T-helper 2 cell treated with Interferon-gamma antibody and Interleukin-4, amounts not matched to agents 5 μg/mL and 100 μg/mL, for 36 hours (primary cell): ENCODE data around the gene COPB2.
"Not testable (repeated sequence)": the region's sequence is repeated elsewhere in the genome, so short reads cannot be mapped to it uniquely, and the experiment has no call there.

Source experiments
- DNase-seq: peaks from one replicate; pipeline ENCODE4 v3.0.0; 2021; ENCODE audit warnings: low spot score
- H3K27ac Mint-ChIP-seq: one replicate; pipeline ENCODE4 v1.8.0; 2021; ENCODE audit warnings: mild to moderate bottlenecking, mixed read lengths
- H3K27me3 Mint-ChIP-seq: one replicate; pipeline ENCODE4 v1.8.0; 2021; ENCODE audit warnings: low read depth, mixed read lengths
- H3K36me3 Mint-ChIP-seq: one replicate; pipeline ENCODE4 v1.8.0; 2021; ENCODE audit warnings: low read depth, mixed read lengths
- H3K4me1 Mint-ChIP-seq: one replicate; pipeline ENCODE4 v1.8.0; 2021; ENCODE audit warnings: low read depth, mixed read lengths
- H3K4me3 Mint-ChIP-seq: one replicate; pipeline ENCODE4 v1.8.0; 2022; ENCODE audit warnings: mild to moderate bottlenecking, moderate library complexity, mixed read lengths
- H3K9me3 Mint-ChIP-seq: one replicate; pipeline ENCODE4 v1.8.0; 2021; ENCODE audit warnings: mixed read lengths

The COPB2 gene

DNA sequence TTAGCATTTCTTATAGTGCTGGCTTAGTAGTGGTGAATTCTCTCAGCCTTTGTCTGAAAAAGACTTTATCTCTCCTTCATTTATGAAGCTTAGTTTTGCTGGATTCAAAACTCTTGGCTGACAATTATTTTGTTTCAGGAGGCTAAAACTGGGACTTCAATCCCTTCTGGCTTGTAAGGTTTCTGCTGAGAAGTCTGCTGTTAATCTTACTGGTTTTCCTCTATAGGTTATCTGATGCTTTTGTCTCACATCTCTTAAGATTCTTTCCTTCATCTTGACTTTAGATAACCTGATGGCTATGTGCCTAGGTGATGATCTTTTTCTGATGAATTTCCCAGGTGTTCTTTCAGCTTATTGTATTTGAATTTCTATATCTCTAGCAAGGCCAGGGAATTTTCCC is 23.4 kb upstream of the COPB2 start:
- peaks cover 19% of the 10 kb centered on the region for H3K9me3 Mint-ChIP-seq
- not testable (repeated sequence) for DNase-seq, H3K4me1 Mint-ChIP-seq

DNA sequence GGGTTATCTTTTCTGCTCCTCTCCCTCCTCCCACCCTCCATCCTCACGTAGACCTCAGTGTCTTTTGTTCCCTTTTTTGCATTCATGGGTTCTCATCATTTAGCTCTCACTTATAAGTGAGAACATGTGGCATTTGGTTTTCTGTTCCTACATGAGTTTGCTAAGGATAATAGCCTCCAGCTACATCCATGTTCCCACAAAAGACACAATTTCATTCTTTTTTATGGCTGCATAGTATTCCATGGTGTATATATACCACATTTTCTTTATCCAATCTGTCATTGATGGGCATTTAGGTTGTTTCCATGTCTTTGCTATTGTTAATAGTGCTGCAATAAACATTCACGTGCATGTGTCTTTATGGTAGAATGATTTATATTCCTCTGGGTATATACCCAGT is 11.7 kb upstream of the COPB2 start:
- not testable (repeated sequence) for H3K4me1 Mint-ChIP-seq, DNase-seq, H3K36me3 Mint-ChIP-seq, H3K4me3 Mint-ChIP-seq, H3K27ac Mint-ChIP-seq, H3K27me3 Mint-ChIP-seq
- peaks cover 33% of the 10 kb centered on the region for H3K9me3 Mint-ChIP-seq

More for the DNA sequence above, 23.4 kb upstream of the COPB2 start:
- H3K4me3 Mint-ChIP-seq, H3K36me3 Mint-ChIP-seq, H3K27me3 Mint-ChIP-seq, H3K27ac Mint-ChIP-seq: not testable (repeated sequence)

DNA sequence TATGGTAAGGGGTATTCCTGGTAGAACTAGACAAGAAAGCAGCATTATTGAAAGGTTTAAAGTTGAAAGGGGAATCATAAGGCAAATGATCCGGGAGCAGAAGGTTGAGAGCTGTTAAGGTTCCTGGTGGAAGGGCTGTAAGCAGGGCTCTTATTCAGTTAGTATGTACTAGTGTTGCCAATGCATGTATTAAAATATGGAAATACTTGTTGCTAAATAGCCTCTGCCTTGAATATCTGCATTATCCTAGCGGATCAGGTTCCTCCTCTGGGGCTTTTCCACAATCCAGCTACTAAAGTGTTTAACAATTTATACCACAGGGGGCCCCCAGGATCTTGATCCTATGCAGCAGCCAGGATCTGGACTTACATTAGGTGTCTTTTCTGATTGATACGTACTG is 7.3 kb upstream of the COPB2 start:
- peaks cover 6% of the 10 kb centered on the region for H3K9me3 Mint-ChIP-seq
- peaks cover 13% of the 10 kb centered on the region for H3K4me1 Mint-ChIP-seq
- DNase-seq, result no peak
- no peak overlapping the region for H3K4me3 Mint-ChIP-seq
- H3K36me3 Mint-ChIP-seq, result no peaks in the 10 kb centered on the region
- H3K27me3 Mint-ChIP-seq, result peaks cover 17% of the 10 kb centered on the region
- H3K27ac Mint-ChIP-seq, result no peak overlapping the region

DNA sequence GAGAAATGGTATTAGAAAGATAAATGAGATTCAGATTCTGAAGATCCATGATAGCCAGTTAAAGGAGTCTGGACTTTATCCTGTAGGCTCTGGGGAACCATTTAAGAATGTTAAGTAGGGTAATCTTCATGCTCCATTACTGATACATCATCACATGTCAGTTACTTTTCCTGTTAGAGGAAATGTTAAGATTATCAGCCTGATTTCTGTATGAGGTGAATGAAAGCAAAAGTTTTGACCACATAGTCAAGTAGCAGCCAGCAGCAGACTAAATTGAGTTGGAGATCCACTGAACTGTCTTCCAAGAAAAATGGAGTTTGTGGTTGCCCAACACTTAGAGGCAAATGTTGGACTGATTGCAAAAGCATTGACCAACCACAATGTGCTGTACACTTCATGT is 4.7 kb upstream of the COPB2 start:
- Mint-ChIP-seq H3K27ac (no peak overlapping the region), H3K36me3 (peaks cover 2% of the 10 kb centered on the region), H3K4me1 (peaks cover 16% of the 10 kb centered on the region), H3K9me3 (no peaks in the 10 kb centered on the region), H3K27me3 (peaks cover 17% of the 10 kb centered on the region), H3K4me3 (no peak overlapping the region)
- DNase-seq, result no peak

DNA sequence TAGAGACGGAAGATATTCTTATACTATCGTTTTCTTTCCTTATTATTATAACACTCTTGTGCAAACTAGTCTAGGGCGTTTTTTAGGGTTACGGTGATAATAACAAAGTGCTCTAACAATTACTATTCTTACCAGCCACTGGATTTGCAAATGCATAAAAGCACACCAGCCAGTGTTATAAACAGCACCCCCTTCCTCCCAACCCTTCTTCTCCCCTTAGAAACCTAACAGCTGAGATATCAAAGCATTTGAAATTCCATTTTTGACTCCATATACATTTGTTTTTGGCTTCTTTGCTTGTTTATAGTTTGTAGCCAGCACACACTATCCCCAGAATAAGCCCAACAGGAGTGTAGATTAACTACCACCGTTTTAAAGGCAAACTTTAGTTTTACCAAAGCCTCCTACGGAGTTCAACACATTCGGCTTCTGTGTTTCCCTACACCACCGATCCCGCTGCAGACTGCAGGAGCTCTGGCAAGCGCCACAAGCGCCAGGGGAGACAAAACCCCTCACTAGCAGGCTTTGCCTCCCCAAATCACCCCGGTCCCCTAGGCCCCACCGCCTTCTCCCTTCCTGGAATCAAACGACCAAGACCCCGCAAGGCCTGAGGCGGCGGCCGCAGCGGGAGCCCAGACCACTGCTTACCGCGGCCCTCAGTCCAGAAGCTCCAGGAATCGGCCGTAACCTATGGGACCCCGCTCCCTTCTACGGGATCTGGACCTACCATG is 461 bp downstream of the COPB2 start:
- Mint-ChIP-seq H3K4me3 (peak overlapping the region; percentile 99), H3K27ac (peak overlapping the region; percentile 98), H3K27me3 (peaks cover 7% of the 10 kb centered on the region), H3K4me1 (peaks cover 37% of the 10 kb centered on the region), H3K36me3 (peaks cover 6% of the 10 kb centered on the region), H3K9me3 (no peaks in the 10 kb centered on the region)
- DNase-seq, result no peak

DNA sequence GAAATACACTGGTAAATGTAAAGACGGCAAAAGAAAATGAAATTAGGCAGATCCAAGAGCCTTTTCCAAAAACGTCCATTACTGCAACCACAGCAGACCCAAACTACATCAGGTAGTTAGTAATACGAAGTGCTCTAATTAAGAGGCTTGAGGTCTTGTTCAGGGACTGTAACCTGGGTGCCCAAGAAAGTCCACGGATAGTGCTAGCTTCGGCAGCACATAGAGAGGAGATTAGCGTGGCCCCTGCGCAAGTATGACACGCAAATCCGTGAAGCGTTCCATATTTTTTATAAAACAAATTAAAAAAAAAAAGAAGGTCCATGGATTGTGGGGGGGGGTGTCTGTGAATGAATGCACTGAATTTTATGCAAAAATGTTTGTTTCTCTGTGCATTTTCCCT is 1.4 kb downstream of the COPB2 start:
- peaks cover 3% of the 10 kb centered on the region for H3K27me3 Mint-ChIP-seq
- no peak for DNase-seq
- H3K4me3 Mint-ChIP-seq, result peak overlapping the region; percentile 69
- H3K9me3 Mint-ChIP-seq, result no peaks in the 10 kb centered on the region
- no peak overlapping the region for H3K27ac Mint-ChIP-seq
- peaks cover 29% of the 10 kb centered on the region for H3K4me1 Mint-ChIP-seq
- H3K36me3 Mint-ChIP-seq, result peaks cover 6% of the 10 kb centered on the region

DNA sequence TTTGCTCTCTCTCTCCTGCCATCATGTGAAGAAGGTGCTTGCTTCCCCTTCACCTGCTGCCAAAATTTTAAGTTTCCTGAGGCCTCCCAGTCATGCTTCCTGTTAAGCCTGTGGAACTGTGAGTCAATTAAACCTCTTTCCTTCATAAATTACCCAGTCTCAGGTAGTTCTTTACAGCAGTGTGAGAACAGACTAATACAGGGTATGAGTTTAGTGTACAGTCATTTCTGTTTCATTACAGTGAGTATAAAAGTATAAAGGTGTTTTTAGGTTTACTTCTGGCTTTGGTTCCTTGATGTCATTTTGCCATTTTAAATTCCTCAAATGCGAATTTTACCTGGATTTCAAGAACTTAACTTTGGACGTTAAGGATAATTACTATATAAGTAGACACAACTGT is 7.2 kb downstream of the COPB2 start:
- not testable (repeated sequence) for H3K4me3 Mint-ChIP-seq, H3K27ac Mint-ChIP-seq, DNase-seq, H3K9me3 Mint-ChIP-seq, H3K27me3 Mint-ChIP-seq
- Mint-ChIP-seq H3K36me3 (peaks cover 34% of the 10 kb centered on the region), H3K4me1 (peaks cover 33% of the 10 kb centered on the region)

DNA sequence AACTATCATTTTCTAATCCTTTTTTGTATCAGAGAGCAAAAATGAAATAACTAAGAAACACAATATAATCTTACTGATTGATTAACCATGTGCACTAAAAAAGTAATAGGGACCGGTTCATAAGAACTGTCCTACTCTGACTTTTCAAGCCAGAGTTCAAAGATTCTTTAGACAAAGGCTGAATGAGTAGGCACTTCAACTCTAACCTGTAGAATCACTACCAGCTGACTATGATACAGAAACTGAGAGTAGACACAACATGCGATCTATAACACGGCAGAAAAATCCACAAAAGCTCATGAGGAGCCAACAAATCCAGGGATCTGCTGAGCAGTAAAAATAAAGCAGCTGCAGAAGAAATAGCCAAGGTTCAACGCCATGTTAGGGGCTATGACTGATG is 8.9 kb downstream of the COPB2 start:
- Mint-ChIP-seq H3K4me1 (peaks cover 21% of the 10 kb centered on the region), H3K27ac (no peak overlapping the region), H3K36me3 (peaks cover 37% of the 10 kb centered on the region), H3K4me3 (no peak overlapping the region), H3K27me3 (no peaks in the 10 kb centered on the region), H3K9me3 (no peaks in the 10 kb centered on the region)
- no peak for DNase-seq

DNA sequence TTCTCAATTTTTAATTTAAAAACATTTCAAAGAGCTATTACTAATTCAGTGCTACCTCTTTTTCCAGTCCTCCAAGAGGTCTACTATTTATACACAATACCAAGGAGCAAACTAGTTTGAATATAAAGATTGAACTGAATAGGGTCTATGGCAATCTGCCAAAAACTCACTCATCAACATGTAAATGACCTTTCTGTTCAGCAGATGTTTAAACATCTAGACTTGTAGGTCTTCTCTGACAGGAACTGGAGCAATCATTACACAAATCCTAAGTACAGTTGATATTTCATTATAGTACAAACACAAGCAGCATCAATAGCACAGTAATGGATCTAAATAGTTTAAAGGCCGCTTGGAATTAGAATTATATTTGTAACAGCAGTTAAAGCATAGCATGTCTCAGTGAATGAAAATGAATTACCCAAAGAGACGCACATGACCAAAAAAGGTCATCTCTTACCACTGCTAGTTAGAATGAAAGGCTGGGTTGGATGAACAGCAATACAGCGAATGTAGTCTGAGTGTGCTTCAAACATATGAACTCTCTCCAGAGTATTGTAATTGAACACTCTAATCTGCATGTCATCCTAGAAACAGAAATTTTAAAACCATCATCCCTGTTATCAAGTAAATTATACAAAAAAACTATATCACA is 10.7 kb downstream of the COPB2 start:
- Mint-ChIP-seq H3K4me3 (no peak overlapping the region), H3K36me3 (peaks cover 53% of the 10 kb centered on the region), H3K27me3 (no peaks in the 10 kb centered on the region), H3K27ac (no peak overlapping the region), H3K4me1 (peaks cover 21% of the 10 kb centered on the region), H3K9me3 (no peaks in the 10 kb centered on the region)
- DNase-seq, result no peak

DNA sequence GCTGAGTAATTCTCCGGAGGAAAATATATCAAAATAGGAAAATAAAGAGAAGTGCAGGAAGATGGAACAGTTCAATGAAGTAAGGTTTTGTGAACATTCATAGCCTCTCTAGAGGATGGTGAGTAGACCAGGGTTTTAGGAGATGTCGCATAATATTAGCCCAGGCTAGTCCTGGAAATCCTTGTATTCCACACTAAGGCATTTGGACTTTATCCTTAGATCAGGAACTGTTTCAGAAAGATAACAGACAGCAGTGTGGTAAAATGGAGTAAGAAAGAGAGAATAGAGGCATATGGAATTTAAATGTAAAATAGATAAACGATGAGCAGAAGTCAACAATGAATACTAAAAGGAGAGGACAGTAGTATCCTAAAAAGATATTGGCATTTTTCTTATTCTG is 12.1 kb downstream of the COPB2 start:
- DNase-seq, result no peak
- Mint-ChIP-seq H3K36me3 (peaks cover 61% of the 10 kb centered on the region), H3K27me3 (no peaks in the 10 kb centered on the region), H3K4me1 (peaks cover 20% of the 10 kb centered on the region), H3K4me3 (no peak overlapping the region), H3K27ac (no peak overlapping the region), H3K9me3 (no peaks in the 10 kb centered on the region)

DNA sequence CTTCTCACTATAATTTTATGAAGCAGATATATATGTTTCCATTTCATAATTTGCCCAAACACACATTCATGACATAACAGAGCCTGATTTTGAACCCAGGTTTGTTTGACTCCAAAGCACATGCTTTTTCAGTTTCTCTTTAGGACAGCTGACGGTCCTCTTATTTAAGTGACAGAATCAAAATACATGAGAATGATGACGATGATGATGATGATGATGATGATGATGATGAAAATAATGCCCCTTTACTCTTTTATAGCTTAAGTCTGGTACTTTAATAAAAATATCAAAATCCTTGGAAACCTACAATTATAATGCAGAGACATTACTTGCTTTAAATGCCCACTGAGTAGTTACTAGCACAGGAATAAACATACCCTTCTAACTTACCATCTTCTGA is 15.3 kb downstream of the COPB2 start:
- no peak overlapping the region for H3K4me3 Mint-ChIP-seq
- H3K9me3 Mint-ChIP-seq, result no peaks in the 10 kb centered on the region
- no peak for DNase-seq
- peaks cover 4% of the 10 kb centered on the region for H3K4me1 Mint-ChIP-seq
- no peaks in the 10 kb centered on the region for H3K27me3 Mint-ChIP-seq
- H3K27ac Mint-ChIP-seq, result no peak overlapping the region
- H3K36me3 Mint-ChIP-seq, result peaks cover 67% of the 10 kb centered on the region

DNA sequence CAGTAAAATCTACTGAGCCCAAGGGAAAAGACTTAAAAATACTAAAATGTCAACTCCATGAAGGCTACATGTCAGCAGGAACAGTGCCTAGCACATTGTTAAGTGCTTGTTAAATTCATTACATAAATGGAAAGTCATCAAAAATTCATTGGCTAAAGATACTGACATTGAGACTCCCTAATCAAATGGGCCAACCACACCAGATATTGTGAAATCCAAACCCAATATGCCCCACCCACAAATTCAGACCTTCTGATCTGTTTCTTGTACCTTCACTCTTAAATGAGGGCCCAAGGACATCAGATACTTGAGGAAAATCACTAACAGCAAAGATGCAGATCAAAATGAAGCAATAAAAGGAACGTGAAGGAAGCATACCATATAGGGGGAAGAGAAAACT is 24.9 kb downstream of the COPB2 start:
- H3K27ac Mint-ChIP-seq, result no peak overlapping the region
- H3K36me3 Mint-ChIP-seq, result peaks cover 73% of the 10 kb centered on the region
- no peaks in the 10 kb centered on the region for H3K27me3 Mint-ChIP-seq
- no peak for DNase-seq
- H3K4me1 Mint-ChIP-seq, result peaks cover 11% of the 10 kb centered on the region
- H3K9me3 Mint-ChIP-seq, result no peaks in the 10 kb centered on the region
- H3K4me3 Mint-ChIP-seq, result no peak overlapping the region

DNA sequence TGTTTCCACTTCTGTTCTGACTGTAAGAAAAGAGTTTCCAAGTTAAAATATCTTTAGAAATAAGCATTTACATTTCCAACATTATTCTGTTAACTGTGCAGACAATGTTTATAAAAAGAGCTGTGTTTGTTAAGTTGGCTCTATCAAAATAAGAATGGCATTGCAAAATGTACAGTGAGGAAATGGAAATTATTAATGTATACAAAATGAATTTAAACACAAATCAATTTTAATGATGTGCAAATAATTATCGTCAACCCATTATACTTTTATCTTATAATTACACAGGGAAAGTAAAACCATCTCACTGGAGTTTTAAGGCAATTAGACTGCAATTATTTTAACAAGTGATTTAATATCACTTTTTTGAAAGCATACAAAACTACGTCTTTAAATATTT is 28.2 kb downstream of the COPB2 start:
- Mint-ChIP-seq H3K27ac (no peak overlapping the region), H3K9me3 (no peaks in the 10 kb centered on the region), H3K4me1 (peaks cover 8% of the 10 kb centered on the region), H3K4me3 (no peak overlapping the region), H3K36me3 (peaks cover 79% of the 10 kb centered on the region), H3K27me3 (no peaks in the 10 kb centered on the region)
- no peak for DNase-seq

DNA sequence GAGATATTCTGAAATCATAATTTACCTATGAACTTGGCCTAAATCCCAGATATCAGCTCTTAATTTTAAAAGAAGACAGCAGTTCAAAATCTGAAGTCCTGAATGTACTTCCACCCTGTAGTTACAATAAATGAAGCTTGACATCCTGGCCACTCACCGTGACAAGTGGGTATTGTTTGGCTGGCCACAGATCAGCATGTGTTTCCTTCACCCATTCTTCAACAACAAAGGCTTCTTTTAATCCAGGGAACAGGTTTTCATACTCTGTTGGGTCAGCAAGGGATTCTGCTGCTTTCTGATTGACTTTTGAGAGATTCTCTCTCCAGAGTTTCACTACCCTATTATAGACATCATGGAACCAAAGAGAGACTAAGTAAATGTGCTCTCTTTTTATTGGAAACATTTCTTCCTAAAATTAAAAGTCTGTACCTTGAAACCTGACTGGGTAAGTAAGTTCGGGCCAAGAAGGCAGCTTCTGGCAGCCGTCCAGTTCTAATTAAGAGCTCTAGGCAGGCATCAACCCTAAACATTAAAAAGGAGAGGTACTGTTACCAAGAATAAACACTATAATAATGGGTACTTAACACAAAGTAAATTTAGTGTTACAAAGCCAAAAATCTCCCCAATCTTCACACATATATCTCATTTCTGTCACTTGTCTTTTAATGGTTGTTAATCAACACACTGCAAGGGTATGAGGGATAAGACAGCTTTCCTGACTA is 30.4 kb downstream of the COPB2 start:
- H3K36me3 Mint-ChIP-seq, result peaks cover 78% of the 10 kb centered on the region
- H3K27ac Mint-ChIP-seq, result no peak overlapping the region
- H3K4me1 Mint-ChIP-seq, result peaks cover 5% of the 10 kb centered on the region
- H3K4me3 Mint-ChIP-seq, result no peak overlapping the region
- no peaks in the 10 kb centered on the region for H3K27me3 Mint-ChIP-seq
- H3K9me3 Mint-ChIP-seq, result no peaks in the 10 kb centered on the region
- no peak for DNase-seq
